Activated CD4-positive, alpha-beta T cell treated with anti-CD3 and anti-CD28 coated beads, Interleukin-2, amount 10 ng/mL, durations not matched to agents 24 days and 14 days (primary cell): ENCODE measurements around the gene SLC9A9. TPM values are rescaled to one million over a fixed set of nuclear protein-coding genes. Genes with fewer than 3 reads are reported as not detected.

Experiments
- DNase-seq: peaks from one replicate; pipeline ENCODE4 v3.0.0; 2022
- H3K27ac Mint-ChIP-seq: one replicate; pipeline ENCODE4 v1.8.0; 2022; ENCODE audit warnings: mild to moderate bottlenecking, mixed read lengths
- H3K27me3 Mint-ChIP-seq: one replicate; pipeline ENCODE4 v1.8.0; 2022; ENCODE audit warnings: mixed read lengths
- H3K36me3 Mint-ChIP-seq: one replicate; pipeline ENCODE4 v1.8.0; 2022; ENCODE audit warnings: low read depth, mild to moderate bottlenecking, mixed read lengths
- H3K4me1 Mint-ChIP-seq: one replicate; pipeline ENCODE4 v1.8.0; 2021; ENCODE audit warnings: mixed read lengths
- H3K4me3 Mint-ChIP-seq: one replicate; pipeline ENCODE4 v1.8.0; 2022; ENCODE audit warnings: mild to moderate bottlenecking, moderate library complexity, mixed read lengths
- H3K9me3 Mint-ChIP-seq: one replicate; pipeline ENCODE4 v1.8.0; 2021; ENCODE audit warnings: mixed read lengths
- intact Hi-C: fragments of 100-400 bp; cut with micrococcal nuclease; formaldehyde crosslinking; loops from one replicate; pipeline ENCODE4 v1.15.1; 2023
- total RNA-seq: library from RNA; stranded (reverse); gene quantifications from 2 replicates; pipeline ENCODE4 v1.2.3, GENCODE V29; 2022

SLC9A9 gene
- total RNA-seq, 1 donor from 2014 or later: 1.3 TPM

DNA sequence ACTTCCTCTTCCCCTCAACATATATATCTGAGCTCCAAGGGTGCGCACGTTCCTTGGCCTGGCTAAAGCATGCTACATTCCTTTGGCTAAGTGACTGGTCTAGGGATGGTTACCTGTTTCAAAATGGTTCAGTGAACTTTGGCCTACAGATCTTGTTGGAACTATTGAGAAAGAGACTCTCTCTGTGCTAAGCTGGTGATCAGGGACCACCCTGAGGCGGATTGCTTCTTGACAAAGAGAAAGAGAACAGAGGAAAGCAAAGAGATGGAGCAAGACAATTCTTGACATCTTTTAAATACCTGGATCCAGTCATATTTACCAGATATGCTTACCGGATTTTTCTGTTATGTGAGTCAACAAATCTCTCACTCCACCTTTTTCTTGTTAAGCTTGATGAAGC is 605.6 kb downstream of the SLC9A9 start:
- no peaks in the 10 kb centered on the region for H3K4me1 Mint-ChIP-seq
- H3K4me3 Mint-ChIP-seq: no peak overlapping the region
- no peaks in the 10 kb centered on the region for H3K27me3 Mint-ChIP-seq
- intact Hi-C loops: no loop called here
- H3K36me3 Mint-ChIP-seq: no peaks in the 10 kb centered on the region
- no peak for DNase-seq
- peaks cover 6% of the 10 kb centered on the region for H3K9me3 Mint-ChIP-seq
- no peak overlapping the region for H3K27ac Mint-ChIP-seq

- Mint-ChIP-seq H3K9me3 (peaks cover 6% of the 10 kb centered on the region), H3K4me3 (no peak overlapping the region), H3K27me3 (no peaks in the 10 kb centered on the region), H3K36me3 (no peaks in the 10 kb centered on the region), H3K27ac (no peak overlapping the region), H3K4me1 (no peaks in the 10 kb centered on the region)
- intact Hi-C loops: no loop called here
- no peak for DNase-seq
These were observed 606.2 kb downstream of the SLC9A9 start for GRCh38 chr3:143242101-143242500.

GRCh38 chr3:143241481-143241951 is 606.8 kb downstream of the SLC9A9 start:
- Mint-ChIP-seq H3K9me3 (peaks cover 9% of the 10 kb centered on the region), H3K4me3 (no peak overlapping the region)
- intact Hi-C loops: no loop called here

GRCh38 chr3:143240886-143241285 is 607.4 kb downstream of the SLC9A9 start:
- H3K27me3 Mint-ChIP-seq: no peaks in the 10 kb centered on the region
- H3K36me3 Mint-ChIP-seq: no peaks in the 10 kb centered on the region
- DNase-seq: no peak
- H3K4me1 Mint-ChIP-seq: no peaks in the 10 kb centered on the region
- H3K9me3 Mint-ChIP-seq: peaks cover 15% of the 10 kb centered on the region
- H3K4me3 Mint-ChIP-seq: no peak overlapping the region
- no peak overlapping the region for H3K27ac Mint-ChIP-seq
- intact Hi-C loops: no loop called here

More at GRCh38 chr3:143241481-143241951, 606.8 kb downstream of the SLC9A9 start:
- H3K27me3 Mint-ChIP-seq: no peaks in the 10 kb centered on the region
- no peaks in the 10 kb centered on the region for H3K36me3 Mint-ChIP-seq
- H3K4me1 Mint-ChIP-seq: no peaks in the 10 kb centered on the region
- DNase-seq: no peak
- H3K27ac Mint-ChIP-seq: no peak overlapping the region

DNA sequence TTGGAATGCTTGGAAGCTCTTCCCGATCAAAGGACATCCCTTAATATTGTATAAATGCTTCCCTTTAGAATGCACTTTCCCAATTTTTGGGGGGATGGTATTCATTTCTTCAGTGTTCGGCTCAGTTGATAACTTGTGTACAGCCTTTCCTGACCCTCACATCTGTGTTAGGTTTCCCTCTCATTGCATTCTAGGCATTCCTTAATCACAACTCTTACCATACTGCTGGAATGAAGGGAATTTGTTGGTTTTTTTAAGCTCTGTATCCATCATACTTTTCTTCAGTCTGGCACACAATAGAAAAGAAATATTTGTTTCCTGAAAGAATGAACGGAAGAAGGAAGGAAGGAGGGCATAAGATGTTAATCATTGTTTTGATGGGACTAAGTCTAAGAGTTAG is 609.2 kb downstream of the SLC9A9 start:
- DNase-seq: no peak
- Mint-ChIP-seq H3K27ac (no peak overlapping the region), H3K4me1 (no peaks in the 10 kb centered on the region), H3K36me3 (no peaks in the 10 kb centered on the region), H3K27me3 (no peaks in the 10 kb centered on the region), H3K9me3 (peaks cover 20% of the 10 kb centered on the region), H3K4me3 (no peak overlapping the region)
- intact Hi-C loops: no loop called here

DNA sequence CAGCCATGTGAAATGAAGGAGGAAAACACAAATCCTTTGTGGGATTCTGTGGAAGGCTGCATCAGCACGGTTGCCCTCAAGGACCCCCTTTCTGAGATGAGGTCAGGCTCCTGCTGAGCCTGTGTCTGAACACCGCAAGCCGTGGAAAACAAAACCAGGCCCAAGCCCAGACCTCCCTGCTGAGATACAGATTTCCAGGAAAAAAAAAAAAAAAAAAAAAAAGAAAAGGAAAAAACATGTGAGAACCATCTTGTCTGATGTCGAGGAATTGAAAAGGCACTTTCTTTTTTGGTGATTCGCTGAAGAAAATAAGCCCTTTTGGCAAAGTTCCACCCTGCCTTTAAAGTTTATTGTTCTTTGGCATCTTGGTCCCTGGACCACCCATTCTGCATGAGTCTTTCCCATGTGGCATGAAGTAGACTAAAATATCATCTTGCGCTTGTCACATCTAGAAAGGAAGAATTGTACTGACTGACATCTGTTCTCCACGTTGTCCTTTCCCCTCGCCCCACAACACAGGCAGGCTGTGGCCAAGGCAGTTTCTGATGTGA is 611.1 kb downstream of the SLC9A9 start:
- Mint-ChIP-seq H3K27ac (no peak overlapping the region), H3K4me1 (no peaks in the 10 kb centered on the region)
- no peak for DNase-seq

DNA sequence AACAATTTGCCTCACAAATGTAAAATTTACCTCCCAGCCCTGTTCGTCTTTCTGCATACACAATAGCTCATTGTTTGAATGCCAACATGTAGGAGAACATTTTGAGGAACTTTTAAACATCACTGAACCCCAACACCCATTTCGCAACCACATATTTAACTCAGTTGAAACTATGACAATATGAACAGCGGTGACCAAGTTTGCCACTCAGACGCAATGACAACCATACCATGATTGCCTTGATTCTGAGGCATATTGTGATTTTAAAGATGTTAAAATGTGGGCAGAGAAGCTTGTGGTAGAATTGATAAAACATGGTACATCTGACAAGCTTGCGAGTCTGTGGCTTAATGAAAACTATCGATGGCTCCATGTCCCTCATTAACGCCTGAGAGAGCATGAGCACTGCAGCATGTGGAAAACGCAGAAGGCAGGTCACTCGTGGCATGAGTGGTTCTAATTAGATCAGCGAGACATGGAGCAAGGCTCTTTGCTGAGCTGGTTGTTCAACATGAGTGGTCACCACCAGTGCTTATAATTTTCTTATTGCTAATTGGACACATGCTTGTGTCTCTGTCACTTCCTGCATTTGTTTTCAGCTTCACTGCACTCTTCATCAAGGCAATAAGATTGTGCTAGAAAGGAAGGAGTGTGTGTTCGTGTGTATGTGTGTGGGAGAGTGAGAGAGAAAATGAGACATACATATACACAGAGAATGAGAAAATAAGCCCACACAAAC is 611.9 kb downstream of the SLC9A9 start:
- DNase-seq: no peak
- intact Hi-C loops: no loop called here
- Mint-ChIP-seq H3K4me1 (no peaks in the 10 kb centered on the region), H3K9me3 (peaks cover 27% of the 10 kb centered on the region), H3K27ac (no peak overlapping the region), H3K36me3 (peaks cover 1% of the 10 kb centered on the region), H3K27me3 (no peaks in the 10 kb centered on the region), H3K4me3 (no peak overlapping the region)

More for the DNA sequence above, 611.1 kb downstream of the SLC9A9 start:
- peaks cover 27% of the 10 kb centered on the region for H3K9me3 Mint-ChIP-seq
- H3K4me3 Mint-ChIP-seq: no peak overlapping the region
- intact Hi-C loops: no loop called here
- H3K36me3 Mint-ChIP-seq: peaks cover 1% of the 10 kb centered on the region
- H3K27me3 Mint-ChIP-seq: no peaks in the 10 kb centered on the region

DNA sequence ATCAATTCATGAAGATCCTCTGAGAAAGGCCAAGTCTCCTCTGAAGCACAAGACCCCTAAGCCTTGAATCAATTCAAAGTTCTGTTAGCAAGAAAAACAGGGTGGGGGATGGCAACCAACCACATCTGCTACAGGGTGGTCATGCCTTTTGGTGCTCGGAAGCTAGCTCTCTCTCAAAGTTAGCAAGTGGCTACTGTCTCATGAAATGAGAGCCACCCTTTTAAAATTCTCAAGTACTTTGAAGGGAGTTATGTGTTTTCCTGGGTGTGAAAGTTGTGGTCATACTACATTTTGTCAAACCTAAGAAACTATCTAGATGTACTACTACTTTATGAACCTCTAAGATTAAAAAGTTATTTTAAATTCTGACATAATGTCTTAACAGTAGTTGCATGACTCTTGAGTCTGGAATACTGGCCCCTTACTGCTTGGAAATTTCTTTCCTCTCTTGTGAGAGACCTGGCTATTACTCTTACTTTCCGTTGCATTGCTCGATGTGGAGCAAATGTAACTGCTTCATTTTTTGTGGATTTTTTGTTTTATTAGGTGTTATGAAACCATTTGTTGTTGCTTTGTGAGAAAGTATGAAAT is 612.6 kb downstream of the SLC9A9 start:
- Mint-ChIP-seq H3K4me1 (no peaks in the 10 kb centered on the region), H3K27ac (no peak overlapping the region), H3K4me3 (no peak overlapping the region), H3K36me3 (peaks cover 1% of the 10 kb centered on the region), H3K27me3 (no peaks in the 10 kb centered on the region), H3K9me3 (peaks cover 27% of the 10 kb centered on the region)
- DNase-seq: no peak
- intact Hi-C loops: no loop called here

GRCh38 chr3:143234526-143234925 is 613.7 kb downstream of the SLC9A9 start:
- Mint-ChIP-seq H3K27ac (no peak overlapping the region), H3K27me3 (no peaks in the 10 kb centered on the region), H3K9me3 (peaks cover 27% of the 10 kb centered on the region), H3K36me3 (peaks cover 1% of the 10 kb centered on the region), H3K4me3 (no peak overlapping the region), H3K4me1 (no peaks in the 10 kb centered on the region)
- no peak for DNase-seq
- intact Hi-C loops: no loop called here

DNA sequence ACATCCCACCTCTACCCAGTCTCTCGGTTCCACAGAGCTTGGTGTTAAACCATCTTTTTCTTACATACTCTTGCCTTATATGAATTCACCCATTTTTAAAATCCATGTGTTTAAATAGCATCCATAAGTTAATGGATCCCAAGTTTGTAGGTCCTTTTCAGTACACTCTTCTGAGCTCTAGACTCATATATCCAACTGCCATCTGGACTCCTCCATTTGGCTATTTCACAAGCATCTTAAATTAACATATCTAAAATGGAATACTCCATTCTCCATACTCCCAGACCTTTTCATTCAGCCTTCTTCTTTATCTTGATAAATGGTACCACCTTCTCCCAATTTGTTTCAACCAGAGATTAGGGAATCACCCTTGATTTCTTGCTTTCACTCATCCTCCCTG is 615.3 kb downstream of the SLC9A9 start:
- intact Hi-C loops: no loop called here
- Mint-ChIP-seq H3K36me3 (peaks cover 1% of the 10 kb centered on the region), H3K4me1 (no peaks in the 10 kb centered on the region), H3K27me3 (no peaks in the 10 kb centered on the region), H3K9me3 (peaks cover 22% of the 10 kb centered on the region), H3K27ac (no peak overlapping the region), H3K4me3 (no peak overlapping the region)
- DNase-seq: no peak

DNA sequence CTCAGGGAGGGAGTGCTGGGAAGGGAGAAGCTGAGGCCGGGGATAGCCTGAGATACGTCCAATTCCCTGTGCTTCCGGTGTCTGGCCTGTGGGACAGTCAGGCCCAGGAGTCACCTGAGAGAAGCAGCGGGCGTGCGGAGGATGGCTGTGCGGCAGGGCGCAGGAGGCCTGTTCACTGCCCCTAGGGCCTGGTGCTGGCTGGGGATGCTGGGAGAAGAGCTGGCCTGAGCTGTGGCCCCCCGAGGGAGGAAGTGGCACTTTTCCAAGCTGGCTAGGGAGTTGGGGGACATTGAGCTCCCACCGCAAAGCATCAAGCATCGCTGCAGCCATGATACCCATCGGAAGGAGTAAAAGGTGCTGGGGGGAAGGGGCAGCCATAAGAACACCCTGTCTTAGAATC is 619.9 kb downstream of the SLC9A9 start:
- Mint-ChIP-seq H3K27ac (no peak overlapping the region), H3K4me1 (no peaks in the 10 kb centered on the region), H3K36me3 (no peaks in the 10 kb centered on the region), H3K9me3 (peaks cover 8% of the 10 kb centered on the region), H3K4me3 (no peak overlapping the region), H3K27me3 (no peaks in the 10 kb centered on the region)
- intact Hi-C loops: no loop called here
- no peak for DNase-seq

- intact Hi-C loops: no loop called here
These were observed 621.5 kb downstream of the SLC9A9 start for GRCh38 chr3:143226678-143227291.

GRCh38 chr3:143224716-143225115 is 623.6 kb downstream of the SLC9A9 start:
- intact Hi-C loops: no loop called here
- no peaks in the 10 kb centered on the region for H3K36me3 Mint-ChIP-seq
- no peaks in the 10 kb centered on the region for H3K27me3 Mint-ChIP-seq
- DNase-seq: no peak
- H3K4me3 Mint-ChIP-seq: no peak overlapping the region
- no peaks in the 10 kb centered on the region for H3K4me1 Mint-ChIP-seq
- H3K9me3 Mint-ChIP-seq: peaks cover 3% of the 10 kb centered on the region
- H3K27ac Mint-ChIP-seq: no peak overlapping the region

More at GRCh38 chr3:143226678-143227291, 621.5 kb downstream of the SLC9A9 start:
- H3K27me3 Mint-ChIP-seq: no peaks in the 10 kb centered on the region
- H3K4me3 Mint-ChIP-seq: no peak overlapping the region
- DNase-seq: no peak
- no peaks in the 10 kb centered on the region for H3K4me1 Mint-ChIP-seq
- no peaks in the 10 kb centered on the region for H3K36me3 Mint-ChIP-seq
- no peaks in the 10 kb centered on the region for H3K9me3 Mint-ChIP-seq
- H3K27ac Mint-ChIP-seq: no peak overlapping the region

- Mint-ChIP-seq H3K27ac (no peak overlapping the region), H3K27me3 (no peaks in the 10 kb centered on the region), H3K9me3 (peaks cover 3% of the 10 kb centered on the region), H3K4me1 (no peaks in the 10 kb centered on the region), H3K4me3 (no peak overlapping the region), H3K36me3 (no peaks in the 10 kb centered on the region)
- intact Hi-C loops: no loop called here
- DNase-seq: no peak
These were observed 625.3 kb downstream of the SLC9A9 start for GRCh38 chr3:143222981-143223380.
